Kidney capillary endothelial cell (primary cell): ENCODE measurements around the gene CDKL1.

ENCODE experiments used
- DNase-seq: peaks from one replicate; pipeline ENCODE4 v3.0.0-alpha.2; 2018; ENCODE audit warnings: low spot score

CDKL1 gene

GRCh38 chr14:50396631-50397389, at the start of gene CDKL1:
Gene CDKL1 (minus strand): TSS chr14:50396881. CDS start chr14:50395868, 1,013 bp downstream.
- DNase-seq: peak; percentile 40

- DNase-seq: no peak
Observed at GRCh38 chr14:50434528-50434927, 37.8 kb upstream of the CDKL1 start.

DNA sequence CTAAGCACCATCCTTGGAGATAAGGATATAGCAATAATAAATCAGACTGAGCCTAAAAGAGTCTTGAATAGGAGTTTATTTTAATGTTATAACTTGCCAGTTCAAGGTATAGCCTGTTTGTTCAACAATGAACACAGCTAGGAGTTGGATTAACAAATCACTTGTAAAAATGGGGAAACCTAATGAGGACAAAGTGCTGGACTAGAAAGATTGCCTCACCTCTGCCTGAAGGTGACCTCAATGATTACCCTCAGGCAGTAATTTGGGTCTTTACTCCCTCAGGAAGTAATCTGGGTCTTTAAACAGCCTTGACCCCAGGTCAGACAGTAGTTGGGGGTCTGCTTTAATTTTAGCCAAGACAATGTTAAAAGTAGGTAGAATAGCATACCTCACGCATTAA, 35.5 kb upstream of the CDKL1 start:
- no peak for DNase-seq

GRCh38 chr14:50425816-50426215, 29.1 kb upstream of the CDKL1 start:
- DNase-seq: no peak

DNA sequence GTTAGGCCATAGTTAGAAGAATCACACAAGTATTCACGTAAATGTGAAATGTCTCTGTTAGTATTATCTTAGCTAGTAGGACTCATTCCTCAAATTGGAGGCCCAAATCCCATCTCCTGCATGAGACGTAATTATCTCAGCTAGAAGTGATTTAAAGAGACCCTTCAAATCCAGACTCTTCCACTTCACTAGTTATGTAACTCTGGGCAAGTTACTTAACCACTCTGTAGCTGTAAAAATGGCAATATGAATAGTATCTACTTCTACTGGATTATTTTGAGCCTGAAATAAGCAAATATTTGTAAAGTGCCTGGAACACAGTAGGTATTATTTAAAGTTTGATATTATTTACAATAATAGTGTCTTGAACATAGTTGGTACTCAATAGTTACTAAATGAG, 28.4 kb upstream of the CDKL1 start:
- no peak for DNase-seq

DNA sequence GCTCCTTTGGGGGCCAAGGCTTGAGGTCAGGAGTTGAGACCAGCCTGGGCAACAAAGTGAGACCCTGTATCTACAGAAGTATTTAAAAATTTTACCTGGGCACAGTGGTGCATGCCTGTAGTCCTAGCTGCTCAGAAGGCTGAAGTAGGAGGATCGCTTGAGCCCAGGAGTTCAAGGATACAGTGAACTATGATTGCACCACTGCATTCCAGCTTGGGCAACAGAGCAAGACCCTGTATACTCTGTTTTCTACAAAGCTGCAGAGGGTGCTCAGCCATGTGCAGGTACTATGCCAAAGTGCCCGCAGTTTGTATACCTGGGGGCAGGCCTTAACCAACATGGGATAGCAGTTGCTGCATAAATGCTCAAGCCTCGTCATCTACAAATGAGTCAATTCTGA, 26.8 kb upstream of the CDKL1 start:
- DNase-seq: no peak

DNA sequence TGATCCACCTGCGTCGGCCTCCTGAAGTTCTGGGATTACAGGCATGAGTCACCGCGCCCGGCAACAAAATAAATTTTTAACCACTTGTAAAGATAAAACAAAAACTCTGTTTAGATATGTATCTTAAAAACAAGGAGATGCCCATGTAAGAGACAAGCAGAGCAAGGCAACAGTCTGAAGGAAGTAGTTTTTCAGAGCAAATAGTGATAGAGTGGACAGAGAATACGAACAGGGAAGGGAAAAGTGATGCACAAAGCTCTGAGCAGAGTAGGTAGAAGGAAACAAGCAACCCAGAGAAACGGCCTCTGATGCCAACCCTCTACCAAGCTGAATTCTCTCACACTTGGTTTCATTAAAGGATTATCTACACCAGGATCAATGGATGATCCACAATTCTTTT, 24.8 kb upstream of the CDKL1 start:
- no peak for DNase-seq

- no peak for DNase-seq
Observed at GRCh38 chr14:50417853-50418252, 21.2 kb upstream of the CDKL1 start.

- no peak for DNase-seq
Observed at GRCh38 chr14:50410921-50411320, 14.2 kb upstream of the CDKL1 start.

GRCh38 chr14:50410071-50410470, 13.4 kb upstream of the CDKL1 start:
- DNase-seq: no peak

GRCh38 chr14:50407111-50407812, 10.6 kb upstream of the CDKL1 start:
- no peak for DNase-seq

- DNase-seq: no peak
Observed at GRCh38 chr14:50403419-50403818, 6.7 kb upstream of the CDKL1 start.

GRCh38 chr14:50402965-50403364, 6.3 kb upstream of the CDKL1 start:
- no peak for DNase-seq

- DNase-seq: no peak
Observed at GRCh38 chr14:50400461-50400860, 3.8 kb upstream of the CDKL1 start.

DNA sequence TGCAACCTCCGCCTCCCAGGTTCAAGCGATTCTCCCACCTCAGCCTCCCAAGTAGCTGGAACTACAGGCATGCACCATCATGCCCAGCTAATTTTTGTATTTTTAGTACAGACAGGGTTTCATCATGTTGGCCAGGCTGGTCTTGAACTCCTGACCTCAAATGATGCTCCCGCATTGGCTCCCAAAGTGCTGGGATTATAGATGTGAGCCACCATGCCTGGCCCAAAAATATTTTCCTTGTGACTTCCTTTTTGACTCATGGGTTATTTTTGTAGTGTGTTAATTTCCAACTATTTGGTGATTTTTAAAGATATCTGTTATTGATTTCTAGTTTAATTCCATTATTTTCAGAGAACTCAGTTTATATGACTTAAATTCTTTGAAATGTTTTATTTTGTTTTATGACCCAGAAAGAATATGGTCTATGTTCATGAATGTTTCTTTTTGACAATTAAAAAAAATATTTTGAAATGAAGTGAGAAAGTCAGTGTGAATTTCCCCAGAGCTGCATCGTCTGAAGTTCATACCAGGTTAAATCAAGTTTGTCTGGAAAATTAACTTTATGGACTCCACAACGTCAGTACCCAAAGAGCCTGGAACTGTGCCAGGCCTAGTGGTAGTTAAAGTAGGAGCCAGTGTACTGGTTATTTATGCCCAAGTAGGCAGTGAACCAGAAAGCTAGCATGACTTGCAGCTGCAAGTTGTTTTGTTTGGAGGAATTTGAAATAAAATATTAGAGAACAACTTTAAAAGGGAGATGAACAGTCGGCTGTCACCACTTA, 2.8 kb upstream of the CDKL1 start:
- DNase-seq: no peak

DNA sequence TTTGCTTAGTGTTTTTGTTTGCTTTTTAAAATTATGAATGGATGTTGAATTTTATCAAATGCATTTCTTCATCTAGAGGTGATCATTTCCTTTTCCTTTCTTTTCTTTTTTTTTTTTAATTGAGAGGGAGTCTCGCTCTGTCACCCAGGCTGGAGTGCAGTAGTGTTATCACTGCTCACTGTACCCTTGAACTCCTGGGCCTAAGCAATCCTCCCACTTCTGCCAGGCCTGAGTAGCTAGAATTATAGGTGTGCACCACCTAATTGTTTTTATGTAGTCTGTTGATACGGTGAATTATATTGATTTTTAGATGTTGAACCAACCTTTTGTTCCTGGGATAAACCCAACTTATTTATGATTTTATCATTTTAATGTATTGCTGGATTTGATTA, 1.5 kb upstream of the CDKL1 start:
- no peak for DNase-seq

GRCh38 chr14:50397390-50398188, 908 bp upstream of the CDKL1 start:
- no peak for DNase-seq

- no peak for DNase-seq
Observed at GRCh38 chr14:50395448-50395847, 1.2 kb downstream of the CDKL1 start.

- no peak for DNase-seq
Observed at GRCh38 chr14:50394713-50395112, 2.0 kb downstream of the CDKL1 start.

DNA sequence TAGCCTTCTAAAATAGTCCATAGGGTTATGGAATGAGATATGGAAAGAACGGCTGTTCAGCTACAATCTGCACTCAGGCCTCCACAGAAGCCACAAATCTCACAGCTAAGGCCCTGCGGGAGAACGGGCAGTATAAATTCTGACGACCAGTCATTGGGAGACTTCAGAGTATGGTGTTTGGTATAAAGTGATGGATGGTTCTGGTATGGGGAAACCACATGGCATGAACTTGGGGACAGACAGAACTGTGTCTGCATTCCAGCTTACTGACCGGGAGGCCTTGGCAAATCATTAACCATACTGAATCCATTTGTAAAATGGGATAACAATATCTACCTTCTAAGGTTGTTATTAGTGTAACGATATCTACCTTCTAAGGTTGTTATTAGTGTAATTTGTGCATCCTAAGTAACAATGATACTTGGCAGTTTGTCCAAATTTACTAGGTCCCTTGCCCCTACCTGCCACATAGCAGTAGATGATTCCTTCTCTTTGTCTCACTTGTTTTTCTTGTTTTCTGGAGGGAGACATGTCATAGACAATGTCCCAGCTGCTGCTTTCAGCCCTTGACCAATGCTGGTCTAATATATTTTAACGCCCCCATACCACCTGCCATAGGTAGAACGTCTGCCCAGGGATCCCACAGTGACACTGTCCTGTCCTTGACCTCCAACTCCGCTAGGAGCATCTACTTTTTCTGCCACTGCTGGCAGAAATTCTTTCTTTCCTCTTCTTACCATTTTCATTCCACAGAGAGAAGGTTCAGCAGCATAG, 6.8 kb downstream of the CDKL1 start:
- DNase-seq: no peak

DNA sequence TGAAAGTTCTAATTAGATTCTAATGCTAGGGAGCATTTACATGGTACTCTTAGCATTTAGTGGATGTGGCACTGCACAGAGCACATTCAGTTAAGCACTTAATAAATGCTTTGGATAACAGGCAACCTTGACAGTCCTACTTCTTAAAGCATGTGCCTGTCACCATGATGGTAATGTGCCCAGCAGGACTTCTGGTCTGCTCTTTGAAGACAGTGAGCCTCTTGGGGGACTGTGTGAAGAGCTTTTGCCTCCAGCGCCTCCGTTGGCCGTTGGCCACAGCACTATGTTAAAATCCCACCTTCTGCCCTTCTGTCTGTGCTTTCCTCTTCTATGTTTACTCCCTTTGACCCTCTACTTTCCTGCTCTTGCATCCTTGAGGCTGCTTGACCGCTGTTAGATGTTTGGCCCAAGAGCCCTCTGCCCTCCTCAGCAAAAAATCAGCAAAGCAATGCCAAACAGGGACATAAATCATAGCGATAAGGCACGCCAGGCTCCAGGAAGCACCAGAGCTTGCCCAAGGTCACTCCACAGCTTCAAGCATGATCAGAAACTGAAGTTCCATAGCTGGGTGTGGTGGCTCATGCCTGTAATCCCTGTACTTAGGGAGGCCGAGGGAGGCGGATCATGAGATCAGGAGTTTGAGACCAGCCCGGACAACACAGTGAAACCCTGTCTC, 8.3 kb downstream of the CDKL1 start:
- DNase-seq: no peak
